ENCODE results near the gene PIEZO2.

- TF ChIP-seq, protein P1, sequence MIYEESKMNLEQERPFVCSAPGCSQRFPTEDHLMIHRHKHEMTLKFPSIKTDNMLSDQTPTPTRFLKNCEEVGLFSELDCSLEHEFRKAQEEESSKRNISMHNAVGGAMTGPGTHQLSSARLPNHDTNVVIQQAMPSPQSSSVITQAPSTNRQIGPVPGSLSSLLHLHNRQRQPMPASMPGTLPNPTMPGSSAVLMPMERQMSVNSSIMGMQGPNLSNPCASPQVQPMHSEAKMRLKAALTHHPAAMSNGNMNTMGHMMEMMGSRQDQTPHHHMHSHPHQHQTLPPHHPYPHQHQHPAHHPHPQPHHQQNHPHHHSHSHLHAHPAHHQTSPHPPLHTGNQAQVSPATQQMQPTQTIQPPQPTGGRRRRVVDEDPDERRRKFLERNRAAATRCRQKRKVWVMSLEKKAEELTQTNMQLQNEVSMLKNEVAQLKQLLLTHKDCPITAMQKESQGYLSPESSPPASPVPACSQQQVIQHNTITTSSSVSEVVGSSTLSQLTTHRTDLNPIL (CRISPR knock-in tag; IDR thresholded peaks at IDR 0.05; ENCODE audit: low read depth), result no peak
- TF ChIP-seq RARB (CRISPR knock-in tag; IDR thresholded peaks at IDR 0.05) (no peak), OSR1 (CRISPR knock-in tag; IDR thresholded peaks at IDR 0.05) (no peak), PPARA (CRISPR knock-in tag; IDR thresholded peaks at IDR 0.05; ENCODE audit: borderline replicate concordance) (no peak), ZFP3 (CRISPR knock-in tag; IDR thresholded peaks at IDR 0.05) (no peak), ZNF70 (CRISPR knock-in tag; IDR thresholded peaks at IDR 0.05) (no peak)
These were observed 289.0 kb downstream of the PIEZO2 start for GRCh38 chr18:10860382-10860781.

All from SK-N-SH treated with all-trans-retinoic acid at 6 μM for 48 hours (cell line).